ENCODE results near the gene CDC42EP2. TPM values are rescaled to one million over a fixed set of nuclear protein-coding genes. Genes with fewer than 3 reads are reported as not detected.
A peak's percentile ranks its signal among the peaks of the same experiment; 100 is the strongest.

The CDC42EP2 gene
- total RNA-seq, 2 donors from 2014 or later, result 3.5 to 3.9 TPM

GRCh38 chr11:65309006-65309405 lies 5.7 kb upstream of the CDC42EP2 start:
- DNase-seq (ENCODE audit: low spot score in 2 of 2), result no peak

GRCh38 chr11:65310215-65310614 lies 4.5 kb upstream of the CDC42EP2 start:
- Mint-ChIP-seq H3K9me3 (no peaks in the 10 kb centered on the region), H3K27ac (no peak overlapping the region), H3K36me3 (no peaks in the 10 kb centered on the region)
- ATAC-seq (no peak), DNase-seq (ENCODE audit: low spot score in 2 of 2) (no peak)

More at GRCh38 chr11:65309006-65309405, 5.7 kb upstream of the CDC42EP2 start:
- H3K9me3 Mint-ChIP-seq, result no peaks in the 10 kb centered on the region
- ATAC-seq, result no peak
- H3K27ac Mint-ChIP-seq, result no peak overlapping the region
- H3K36me3 Mint-ChIP-seq, result peaks cover 0 to under 1% of the 10 kb centered on the region in 2 donors

GRCh38 chr11:65310736-65311135 lies 3.9 kb upstream of the CDC42EP2 start:
- ATAC-seq, result no peak
- DNase-seq (ENCODE audit: low spot score in 2 of 2), result no peak
- H3K27ac Mint-ChIP-seq, result no peak overlapping the region
- H3K36me3 Mint-ChIP-seq, result no peaks in the 10 kb centered on the region
- H3K9me3 Mint-ChIP-seq, result no peaks in the 10 kb centered on the region

GRCh38 chr11:65311170-65311678 lies 3.4 kb upstream of the CDC42EP2 start:
- H3K9me3 Mint-ChIP-seq, result no peaks in the 10 kb centered on the region

GRCh38 chr11:65315204-65315865 lies 669 bp downstream of the CDC42EP2 start:
- DNase-seq (ENCODE audit: low spot score in 2 of 2) (peak; percentile 82 to 91), ATAC-seq (peak; percentile 71 to 79)
- no peaks in the 10 kb centered on the region for H3K9me3 Mint-ChIP-seq
- H3K27ac Mint-ChIP-seq, result no peak overlapping the region
- no peaks in the 10 kb centered on the region for H3K36me3 Mint-ChIP-seq

More at GRCh38 chr11:65311170-65311678, 3.4 kb upstream of the CDC42EP2 start:
- DNase-seq (ENCODE audit: low spot score in 2 of 2) (no peak), ATAC-seq (no peak)
- Mint-ChIP-seq H3K27ac (no peak overlapping the region), H3K36me3 (no peaks in the 10 kb centered on the region)

GRCh38 chr11:65315866-65316226 lies 1.2 kb downstream of the CDC42EP2 start:
- Mint-ChIP-seq H3K27ac (no peak overlapping the region), H3K36me3 (no peaks in the 10 kb centered on the region), H3K9me3 (no peaks in the 10 kb centered on the region)
- DNase-seq (ENCODE audit: low spot score in 2 of 2) (no peak), ATAC-seq (no peak)

GRCh38 chr11:65316227-65317024 lies 1.8 kb downstream of the CDC42EP2 start:
- Mint-ChIP-seq H3K9me3 (no peaks in the 10 kb centered on the region), H3K27ac (no peak overlapping the region), H3K36me3 (no peaks in the 10 kb centered on the region)
- ATAC-seq, result no peak
- DNase-seq (ENCODE audit: low spot score in 2 of 2), result no peak

- ATAC-seq (no peak), DNase-seq (ENCODE audit: low spot score in 2 of 2) (no peak)
- Mint-ChIP-seq H3K36me3 (no peaks in the 10 kb centered on the region), H3K27ac (no peak overlapping the region), H3K9me3 (no peaks in the 10 kb centered on the region)
These were observed 2.5 kb downstream of the CDC42EP2 start for GRCh38 chr11:65317025-65317786.

- H3K36me3 Mint-ChIP-seq, result no peaks in the 10 kb centered on the region
- DNase-seq (ENCODE audit: low spot score in 2 of 2) (no peak), ATAC-seq (no peak)
- H3K9me3 Mint-ChIP-seq, result no peaks in the 10 kb centered on the region
- H3K27ac Mint-ChIP-seq, result no peak overlapping the region
These were observed 5.9 kb downstream of the CDC42EP2 start for GRCh38 chr11:65320386-65321075.

- ATAC-seq (no peak), DNase-seq (ENCODE audit: low spot score in 2 of 2) (no peak)
- no peaks in the 10 kb centered on the region for H3K36me3 Mint-ChIP-seq
- H3K9me3 Mint-ChIP-seq, result no peaks in the 10 kb centered on the region
- H3K27ac Mint-ChIP-seq, result no peak overlapping the region
These were observed 6.4 kb downstream of the CDC42EP2 start for GRCh38 chr11:65321076-65321475.

- Mint-ChIP-seq H3K27ac (peak overlapping the region in 1 of 2 donors; percentile 19), H3K9me3 (no peaks in the 10 kb centered on the region), H3K36me3 (no peaks in the 10 kb centered on the region)
- DNase-seq (ENCODE audit: low spot score in 2 of 2) (no peak), ATAC-seq (no peak)
These were observed 7.3 kb downstream of the CDC42EP2 start for GRCh38 chr11:65321828-65322485.

- no peak for ATAC-seq
- H3K27ac Mint-ChIP-seq, result no peak overlapping the region
- H3K36me3 Mint-ChIP-seq, result no peaks in the 10 kb centered on the region
- no peaks in the 10 kb centered on the region for H3K9me3 Mint-ChIP-seq
- no peak for DNase-seq (ENCODE audit: low spot score in 2 of 2)
These were observed 9.1 kb downstream of the CDC42EP2 start for GRCh38 chr11:65323813-65324212.

GRCh38 chr11:65325435-65325834 lies 10.8 kb downstream of the CDC42EP2 start:
- no peak for DNase-seq (ENCODE audit: low spot score in 2 of 2)
- H3K27ac Mint-ChIP-seq, result no peak overlapping the region
- no peaks in the 10 kb centered on the region for H3K36me3 Mint-ChIP-seq
- no peaks in the 10 kb centered on the region for H3K9me3 Mint-ChIP-seq
- ATAC-seq, result no peak

GRCh38 chr11:65327021-65327420 lies 12.4 kb downstream of the CDC42EP2 start:
- DNase-seq (ENCODE audit: low spot score in 2 of 2) (no peak), ATAC-seq (no peak)
- no peak overlapping the region for H3K27ac Mint-ChIP-seq
- H3K36me3 Mint-ChIP-seq, result no peaks in the 10 kb centered on the region
- H3K9me3 Mint-ChIP-seq, result no peaks in the 10 kb centered on the region

- ATAC-seq, result no peak
- no peaks in the 10 kb centered on the region for H3K9me3 Mint-ChIP-seq
- no peak for DNase-seq (ENCODE audit: low spot score in 2 of 2)
- H3K36me3 Mint-ChIP-seq, result peaks cover 6 to 9% of the 10 kb centered on the region in 2 donors
- peak overlapping the region in 1 of 2 donors; percentile 26 for H3K27ac Mint-ChIP-seq
These were observed 14.8 kb downstream of the CDC42EP2 start for GRCh38 chr11:65329478-65329877.

GRCh38 chr11:65329944-65330403 lies 15.3 kb downstream of the CDC42EP2 start:
- H3K9me3 Mint-ChIP-seq, result no peaks in the 10 kb centered on the region
- peaks cover 6 to 13% of the 10 kb centered on the region in 2 donors for H3K36me3 Mint-ChIP-seq
- DNase-seq (ENCODE audit: low spot score in 2 of 2), result peak in 1 of 2 donors; percentile 88
- peak overlapping the region in 1 of 2 donors; percentile 26 for H3K27ac Mint-ChIP-seq
- peak; percentile 33 to 34 for ATAC-seq

Data from activated naive CD4-positive, alpha-beta T cell treated with anti-CD3 and anti-CD28 coated beads, Interleukin-2, amount 50 U/mL, for 72 hours (primary cell).